OCI-LY1 (cell line): ENCODE data around the gene PSEN1.

ENCODE experiments used
- H2AFZ ChIP-seq: fragments of 200-600 bp; sonication (generic), shearing (Covaris generic); 2 replicates; pipeline ENCODE4 v1.6.0; 2014; ENCODE audit warnings: antibody characterized with exemption, mild to moderate bottlenecking, low read length
- H3F3A ChIP-seq: fragments of 200-600 bp; sonication (generic), shearing (Covaris generic); 2 replicates; pipeline ENCODE4 v1.6.0; 2014; ENCODE audit warnings: mild to moderate bottlenecking, antibody characterized with exemption, low read length, moderate library complexity; ENCODE audit not compliant: insufficient read depth
- H3K27ac ChIP-seq: fragments of 200-600 bp; sonication (generic); 2 replicates; pipeline ENCODE4 v1.5.1; 2014; ENCODE audit warnings: low read length, mixed run types, mild to moderate bottlenecking, low read depth; ENCODE audit not compliant: poor library complexity, severe bottlenecking
- H3K27me3 ChIP-seq: fragments of 200-600 bp; sonication (generic); 2 replicates; pipeline ENCODE4 v1.6.0; 2014; ENCODE audit warnings: antibody characterized with exemption, mild to moderate bottlenecking, low read length, moderate library complexity; ENCODE audit not compliant: insufficient read depth
- H3K36me3 ChIP-seq: fragments of 200-600 bp; sonication (generic); 2 replicates; pipeline ENCODE4 v1.6.1; 2014; ENCODE audit warnings: mild to moderate bottlenecking, antibody characterized with exemption, low read length, moderate library complexity, mixed read lengths; ENCODE audit not compliant: insufficient read depth
- H3K4me1 ChIP-seq: fragments of 200-600 bp; sonication (generic); 2 replicates; pipeline ENCODE4 v1.5.1; 2014; ENCODE audit warnings: mild to moderate bottlenecking, low read length, moderate library complexity; ENCODE audit not compliant: insufficient read depth, severe bottlenecking
- H3K4me2 ChIP-seq: fragments of 200-600 bp; sonication (generic), shearing (Covaris generic); 2 replicates; pipeline ENCODE4 v1.6.1; 2014; ENCODE audit warnings: low read length
- H3K4me3 ChIP-seq: fragments of 200-600 bp; sonication (generic); 2 replicates; pipeline ENCODE4 v1.5.1; 2014; ENCODE audit warnings: low read length, low read depth, mild to moderate bottlenecking, mixed read lengths; ENCODE audit not compliant: poor library complexity, severe bottlenecking
- H3K79me2 ChIP-seq: fragments of 200-600 bp; shearing (Covaris generic); 2 replicates; pipeline ENCODE4 v1.6.1; 2016; ENCODE audit warnings: mixed run types, low read length, mixed read lengths; ENCODE audit not compliant: insufficient read depth
- H3K9ac ChIP-seq: fragments of 200-600 bp; sonication (generic), shearing (Covaris generic); 2 replicates; pipeline ENCODE4 v1.6.1; 2014; ENCODE audit warnings: mild to moderate bottlenecking, low read length, mixed read lengths
- H3K9me2 ChIP-seq: fragments of 200-600 bp; sonication (generic), shearing (Covaris generic); 2 replicates; pipeline ENCODE4 v1.6.1; 2014; ENCODE audit warnings: low read depth, mild to moderate bottlenecking, low read length, mixed read lengths
- H3K9me3 ChIP-seq: fragments of 200-600 bp; shearing (Covaris generic); 2 replicates; pipeline ENCODE4 v1.6.1; 2014; ENCODE audit warnings: low read length, mixed read lengths
- H4K20me1 ChIP-seq: fragments of 200-600 bp; sonication (generic), shearing (Covaris generic); 2 replicates; pipeline ENCODE4 v1.6.0; 2016; ENCODE audit warnings: mild to moderate bottlenecking, low read length; ENCODE audit not compliant: insufficient read depth
- EZH2 ChIP-seq: fragments of 200-600 bp; sonication (generic), shearing (Covaris generic); IDR thresholded peaks from 2 replicates; pipeline ENCODE4 v1.8.0; 2017; ENCODE audit warnings: borderline replicate concordance, mixed run types, mild to moderate bottlenecking, antibody characterized with exemption, low read length, moderate library complexity, mixed read lengths
- TF ChIP-seq, protein P1 (sequence below): fragments of 200-600 bp; sonication (generic), shearing (Covaris generic); IDR thresholded peaks from 2 replicates; pipeline ENCODE4 v1.5.1; 2017; ENCODE audit warnings: mild to moderate bottlenecking, antibody characterized with exemption, low read length, moderate library complexity, mixed read lengths

Gene PSEN1

DNA sequence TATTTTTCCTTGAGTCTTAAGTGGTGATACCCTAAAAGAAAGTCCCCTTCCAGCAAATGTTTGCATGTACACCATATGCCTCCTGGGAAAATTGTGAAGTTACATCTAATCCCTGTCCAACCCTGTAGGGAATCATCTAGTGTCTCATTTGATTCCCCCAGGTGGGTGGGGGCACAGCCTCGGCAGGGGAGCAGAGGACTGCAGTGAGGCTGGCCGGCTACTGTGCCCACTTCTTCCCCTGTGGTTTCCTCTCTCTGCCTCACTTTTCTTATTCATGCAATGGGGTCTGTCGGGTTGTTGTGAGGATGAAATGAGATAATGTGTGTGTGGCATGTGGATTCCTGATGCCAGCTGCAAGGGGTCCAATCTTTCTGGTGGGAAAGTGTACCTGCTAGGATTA is 107.0 kb downstream of the PSEN1 start:
- H3K27ac ChIP-seq, result no peak overlapping the region
- no peaks in the 10 kb centered on the region for H3K79me2 ChIP-seq
- H3K4me2 ChIP-seq, result no peak overlapping the region
- peaks cover 7% of the 10 kb centered on the region; the same call in 1 of the 2 replicates for H3K27me3 ChIP-seq
- H3K9ac ChIP-seq, result no peak overlapping the region
- no peaks in the 10 kb centered on the region for H3K9me2 ChIP-seq
- no peak for TF ChIP-seq EZH2
- TF ChIP-seq, protein P1, sequence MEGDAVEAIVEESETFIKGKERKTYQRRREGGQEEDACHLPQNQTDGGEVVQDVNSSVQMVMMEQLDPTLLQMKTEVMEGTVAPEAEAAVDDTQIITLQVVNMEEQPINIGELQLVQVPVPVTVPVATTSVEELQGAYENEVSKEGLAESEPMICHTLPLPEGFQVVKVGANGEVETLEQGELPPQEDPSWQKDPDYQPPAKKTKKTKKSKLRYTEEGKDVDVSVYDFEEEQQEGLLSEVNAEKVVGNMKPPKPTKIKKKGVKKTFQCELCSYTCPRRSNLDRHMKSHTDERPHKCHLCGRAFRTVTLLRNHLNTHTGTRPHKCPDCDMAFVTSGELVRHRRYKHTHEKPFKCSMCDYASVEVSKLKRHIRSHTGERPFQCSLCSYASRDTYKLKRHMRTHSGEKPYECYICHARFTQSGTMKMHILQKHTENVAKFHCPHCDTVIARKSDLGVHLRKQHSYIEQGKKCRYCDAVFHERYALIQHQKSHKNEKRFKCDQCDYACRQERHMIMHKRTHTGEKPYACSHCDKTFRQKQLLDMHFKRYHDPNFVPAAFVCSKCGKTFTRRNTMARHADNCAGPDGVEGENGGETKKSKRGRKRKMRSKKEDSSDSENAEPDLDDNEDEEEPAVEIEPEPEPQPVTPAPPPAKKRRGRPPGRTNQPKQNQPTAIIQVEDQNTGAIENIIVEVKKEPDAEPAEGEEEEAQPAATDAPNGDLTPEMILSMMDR, result no peak
- no peak overlapping the region for H3K4me3 ChIP-seq
- H3K4me1 ChIP-seq, result peaks cover 37% of the 10 kb centered on the region
- H2AFZ ChIP-seq, result no peak overlapping the region
- H3F3A ChIP-seq, result no peaks in the 10 kb centered on the region
- H3K36me3 ChIP-seq, result no peaks in the 10 kb centered on the region
- H4K20me1 ChIP-seq, result no peaks in the 10 kb centered on the region
- H3K9me3 ChIP-seq, result no peaks in the 10 kb centered on the region

DNA sequence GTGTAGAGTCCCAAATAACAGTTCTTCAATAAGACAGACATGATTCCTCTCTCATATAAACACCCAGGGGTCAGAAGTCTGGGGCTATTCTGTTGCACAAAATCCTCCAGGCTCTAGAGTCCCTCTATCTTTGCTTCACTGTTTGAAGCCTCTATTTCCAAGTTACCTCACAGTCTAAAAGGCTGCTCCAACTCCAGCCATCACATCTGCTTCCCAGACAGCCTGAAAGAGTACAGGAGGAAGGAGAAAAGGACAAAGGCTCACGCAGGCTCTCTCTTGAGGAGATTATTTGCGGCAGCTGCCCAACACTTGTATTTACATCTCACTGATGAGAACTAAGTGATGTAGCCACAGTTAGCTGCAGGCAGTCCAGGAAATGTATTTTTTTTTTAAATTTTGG is 107.4 kb downstream of the PSEN1 start:
- H3K36me3 ChIP-seq, result no peaks in the 10 kb centered on the region
- no peaks in the 10 kb centered on the region for H3F3A ChIP-seq
- no peak overlapping the region for H3K4me2 ChIP-seq
- H3K9me3 ChIP-seq, result no peaks in the 10 kb centered on the region
- H2AFZ ChIP-seq, result no peak overlapping the region
- H3K4me1 ChIP-seq, result peaks cover 39% of the 10 kb centered on the region
- no peak overlapping the region for H3K4me3 ChIP-seq
- H3K27ac ChIP-seq, result no peak overlapping the region
- no peak for TF ChIP-seq EZH2
- TF ChIP-seq, protein P1, result no peak
- peaks cover 7% of the 10 kb centered on the region; the same call in 1 of the 2 replicates for H3K27me3 ChIP-seq
- no peaks in the 10 kb centered on the region for H3K9me2 ChIP-seq
- H4K20me1 ChIP-seq, result no peaks in the 10 kb centered on the region
- no peaks in the 10 kb centered on the region for H3K79me2 ChIP-seq
- no peak overlapping the region for H3K9ac ChIP-seq

DNA sequence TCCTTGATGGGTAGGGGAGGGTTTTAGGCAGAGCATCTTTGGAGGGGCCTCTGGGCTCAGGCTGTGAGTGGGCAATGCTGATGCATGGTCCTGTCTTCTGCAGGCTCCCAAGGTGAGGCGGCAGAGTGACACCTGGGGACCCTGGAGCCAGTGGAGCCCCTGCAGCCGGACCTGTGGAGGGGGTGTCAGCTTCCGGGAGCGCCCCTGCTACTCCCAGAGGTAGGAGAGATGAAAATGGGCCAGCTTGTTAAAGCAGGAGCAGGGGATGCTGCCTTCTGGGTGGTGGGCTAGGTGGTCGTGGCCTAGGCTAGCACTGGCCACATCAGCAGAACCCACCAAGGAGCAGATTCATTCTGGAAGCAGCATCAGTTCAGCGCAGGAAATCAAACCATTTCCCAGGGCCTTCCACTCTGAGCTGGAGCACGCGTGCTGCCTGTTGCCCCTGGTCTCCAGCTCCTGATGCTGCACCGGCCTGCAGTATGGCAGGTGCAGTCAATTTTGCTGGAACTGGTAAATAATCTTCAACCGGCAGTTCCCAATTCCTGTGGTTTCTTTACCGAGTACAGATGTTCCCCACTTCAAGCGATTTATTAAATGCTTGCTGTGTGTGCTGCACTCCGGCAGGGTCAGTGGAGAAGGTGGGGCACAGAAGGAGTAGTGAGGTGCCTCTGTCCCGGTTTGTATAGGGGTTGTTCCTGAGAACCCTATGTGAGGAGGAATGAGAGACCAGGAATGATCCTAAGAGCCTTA is 108.4 kb downstream of the PSEN1 start:
- H3K27me3 ChIP-seq, result peaks cover 7% of the 10 kb centered on the region; the same call in 1 of the 2 replicates
- H3K9ac ChIP-seq, result no peak overlapping the region
- no peaks in the 10 kb centered on the region for H4K20me1 ChIP-seq
- H3K4me3 ChIP-seq, result no peak overlapping the region
- H3K9me2 ChIP-seq, result no peaks in the 10 kb centered on the region
- H2AFZ ChIP-seq, result no peak overlapping the region
- peaks cover 43% of the 10 kb centered on the region for H3K4me1 ChIP-seq
- no peak overlapping the region for H3K27ac ChIP-seq
- H3K4me2 ChIP-seq, result no peak overlapping the region; the same call in 1 of the 2 replicates
- no peaks in the 10 kb centered on the region for H3K79me2 ChIP-seq
- H3K36me3 ChIP-seq, result no peaks in the 10 kb centered on the region
- TF ChIP-seq, protein P1, result no peak
- no peak for TF ChIP-seq EZH2
- no peaks in the 10 kb centered on the region for H3F3A ChIP-seq
- no peaks in the 10 kb centered on the region for H3K9me3 ChIP-seq
